ENCODE measurements around the gene PKNOX2. TPM values are rescaled to one million over a fixed set of nuclear protein-coding genes. Genes with fewer than 3 reads are reported as not detected.

The PKNOX2 gene
- total RNA-seq, 1 donor from 2014 or later, result not detected

DNA sequence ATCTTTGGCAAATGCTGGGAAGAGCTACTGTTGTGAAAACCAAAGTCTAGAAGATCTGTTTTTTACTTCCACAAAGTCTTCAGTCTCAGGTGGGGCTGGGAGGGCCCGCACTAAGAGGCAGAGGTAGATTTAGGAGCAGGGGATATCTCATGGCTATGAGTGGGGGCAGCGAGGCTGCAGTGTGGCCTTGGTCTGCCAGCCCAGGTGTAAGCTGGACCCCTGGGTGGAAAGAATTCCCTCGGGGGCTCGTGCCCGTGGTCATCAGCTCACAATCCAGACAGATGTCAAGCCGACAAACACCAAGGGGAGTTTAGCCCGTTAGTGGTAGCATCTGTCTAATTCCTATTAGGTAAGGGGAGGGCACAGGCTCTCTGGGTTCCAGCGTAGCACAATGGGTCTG is 9.0 kb downstream of the PKNOX2 start:
- DNase-seq (ENCODE audit: low read depth), result no peak

DNA sequence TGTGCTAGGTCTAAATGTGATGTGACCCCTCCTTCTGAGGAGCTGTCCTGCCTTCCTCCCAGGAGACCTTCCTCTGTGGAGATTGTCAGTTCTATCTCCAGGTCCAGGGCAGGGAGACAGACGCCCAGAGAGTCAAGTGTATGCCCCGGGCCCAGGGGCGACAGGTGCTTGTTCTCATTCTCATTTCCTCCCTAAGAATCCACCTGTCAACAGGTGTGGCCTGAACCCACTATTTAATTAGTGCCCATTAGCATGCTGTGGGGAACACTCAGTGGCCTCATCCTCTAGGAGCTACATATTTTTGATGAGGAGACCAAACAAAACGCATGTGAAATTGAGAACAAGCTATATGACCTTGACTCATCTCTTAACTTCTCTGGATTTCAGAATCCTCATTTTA is 9.5 kb downstream of the PKNOX2 start:
- no peak for DNase-seq (ENCODE audit: low read depth)

DNA sequence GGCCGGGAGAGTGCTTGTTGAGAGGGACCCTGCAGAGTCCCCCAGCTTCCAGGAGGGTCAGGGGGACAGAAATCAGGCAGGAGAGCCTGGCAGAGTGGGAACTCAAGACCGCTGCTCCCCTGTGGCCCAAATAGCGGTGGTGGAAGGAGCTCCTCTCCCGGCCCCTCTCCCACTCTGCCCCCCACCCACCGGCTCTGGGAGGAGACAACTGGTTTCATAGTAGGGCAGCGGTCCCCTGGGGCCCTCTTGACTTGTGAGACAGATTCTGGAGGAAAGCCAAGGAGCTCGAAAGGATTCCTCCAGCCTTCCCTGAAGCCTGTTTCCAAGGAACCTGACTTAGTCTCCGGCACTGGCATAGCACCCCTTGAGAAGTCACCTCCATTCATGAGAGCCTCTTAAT is 10.1 kb downstream of the PKNOX2 start:
- DNase-seq (ENCODE audit: low read depth), result no peak

DNA sequence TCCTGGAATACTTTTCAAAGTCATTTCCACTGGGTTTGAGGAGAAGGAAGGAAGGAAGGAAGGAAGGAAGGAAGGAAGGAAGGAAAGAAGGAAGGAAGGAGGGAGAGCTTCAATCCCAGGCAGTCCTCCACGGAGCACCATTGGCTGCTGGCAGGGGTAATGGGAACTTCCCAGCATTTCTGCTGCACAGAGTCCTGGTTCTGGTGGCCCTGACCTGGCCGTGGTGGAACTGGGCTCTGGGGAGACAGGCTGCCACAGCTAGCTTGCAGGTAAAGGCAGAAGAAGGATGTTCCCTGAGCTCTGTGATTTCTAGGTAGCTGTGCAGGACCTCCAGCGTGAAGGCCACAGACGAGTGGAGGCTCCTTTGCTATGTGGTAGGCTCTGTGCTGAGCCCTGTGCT is 10.6 kb downstream of the PKNOX2 start:
- no peak for DNase-seq (ENCODE audit: low read depth)

DNA sequence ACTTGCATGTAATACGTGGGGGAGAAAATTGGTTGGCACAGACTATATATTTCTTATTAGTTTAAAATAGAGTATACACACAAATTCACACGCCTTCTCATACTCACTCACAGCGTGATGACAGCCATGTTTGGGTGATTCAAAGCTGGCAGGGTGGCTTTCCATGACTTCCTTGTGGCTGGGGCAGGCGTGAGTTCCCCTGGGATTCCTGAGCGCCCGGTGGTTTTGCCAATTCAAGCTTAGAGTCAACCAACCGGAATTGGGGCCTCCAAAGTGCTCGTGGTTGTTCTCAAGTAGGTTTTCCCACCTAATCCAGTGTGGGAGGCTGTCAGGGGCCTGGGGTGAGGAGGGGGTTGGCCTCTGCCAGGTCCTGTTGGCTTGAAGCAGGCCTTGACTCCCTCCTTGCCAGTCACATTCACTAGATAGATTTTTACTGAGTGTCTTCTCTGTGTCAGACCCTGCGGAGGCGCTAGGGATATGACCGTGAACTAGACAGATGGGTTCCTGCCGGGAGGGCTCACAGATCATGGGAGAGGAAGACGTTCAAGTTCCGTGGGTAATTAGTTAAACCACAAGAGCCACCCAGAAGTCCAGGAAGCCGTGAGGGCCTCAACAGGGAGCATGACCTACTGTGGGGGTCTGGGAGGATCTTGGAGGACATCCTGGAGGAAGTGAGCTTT is 11.5 kb downstream of the PKNOX2 start:
- no peak for DNase-seq (ENCODE audit: low read depth)

DNA sequence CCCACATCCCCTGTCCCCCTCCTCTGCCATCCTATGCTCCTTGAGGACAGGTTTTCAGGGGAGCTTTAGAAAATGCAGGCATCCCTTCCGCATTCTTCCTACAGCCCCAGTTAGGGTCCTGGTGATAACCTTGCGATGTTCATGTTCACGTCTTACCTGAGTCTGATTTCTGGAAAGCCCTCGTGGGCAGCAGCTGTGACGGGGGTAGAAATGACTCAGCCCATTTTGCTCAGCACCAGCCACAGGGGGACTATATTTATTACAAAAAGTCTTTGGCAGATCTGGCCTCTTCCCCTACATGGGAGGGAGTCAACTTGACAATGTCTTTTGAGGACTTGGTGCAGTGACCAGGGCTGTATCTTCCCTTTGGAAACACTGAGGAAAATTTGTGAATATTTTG is 12.3 kb downstream of the PKNOX2 start:
- no peak for DNase-seq (ENCODE audit: low read depth)

DNA sequence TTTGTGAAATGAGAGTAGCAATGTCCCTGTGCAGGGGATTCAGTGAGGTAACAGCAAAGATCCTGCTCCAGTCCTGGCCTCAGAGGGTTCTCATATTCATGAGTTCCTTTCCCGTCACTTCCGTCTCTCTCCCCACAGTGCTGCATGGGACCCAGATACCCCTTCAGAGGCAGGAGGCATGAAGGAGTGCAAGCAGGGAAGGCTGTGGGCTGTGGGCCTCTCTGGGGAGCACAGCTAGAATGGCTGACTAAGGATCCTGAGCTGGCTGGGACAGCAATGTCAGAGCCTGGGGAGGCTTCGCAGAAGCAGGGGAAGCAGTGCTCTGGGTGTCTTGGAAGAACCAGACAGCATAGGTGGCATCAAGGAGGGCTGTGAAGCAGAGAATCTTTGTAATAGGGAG is 13.0 kb downstream of the PKNOX2 start:
- no peak for DNase-seq (ENCODE audit: low read depth)

DNA sequence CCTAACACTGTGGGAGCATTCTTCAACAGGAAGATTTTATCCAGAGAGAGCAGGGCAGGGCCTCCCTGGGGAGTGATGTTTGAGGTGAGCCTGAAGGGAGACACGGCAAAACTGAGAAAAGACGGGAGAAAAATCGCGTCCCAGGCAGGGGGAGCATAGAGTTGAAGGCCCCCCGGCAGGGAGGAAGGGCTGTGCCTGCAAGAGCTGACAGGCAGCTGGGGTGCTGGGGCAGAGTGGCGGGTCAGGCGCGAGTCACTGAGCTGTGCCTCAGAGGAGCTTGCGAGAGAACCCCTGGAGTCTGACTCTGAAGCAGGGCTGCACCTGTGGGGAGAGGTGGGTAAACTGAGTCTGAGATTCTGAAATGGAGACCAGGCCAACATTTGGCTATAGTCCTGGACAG is 14.8 kb downstream of the PKNOX2 start:
- DNase-seq (ENCODE audit: low read depth), result no peak

DNA sequence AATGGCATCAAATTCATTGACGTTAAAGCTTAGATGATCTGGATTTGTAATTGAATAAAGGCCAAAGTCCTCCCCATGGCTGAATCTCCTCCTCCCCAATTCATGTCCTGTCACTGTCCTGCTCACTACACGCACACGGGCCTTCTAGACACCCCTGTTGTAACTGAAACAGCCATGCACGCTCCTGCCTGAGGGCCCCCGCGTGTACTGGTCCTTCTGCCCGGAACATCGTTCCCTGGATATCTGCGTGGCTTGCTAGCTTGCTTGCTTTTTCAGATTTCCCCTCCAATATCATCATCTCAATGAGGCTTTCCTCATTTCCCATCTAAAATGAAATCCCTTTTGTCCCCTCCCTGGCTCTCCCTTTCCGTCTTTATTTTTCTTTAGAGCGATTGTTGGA is 15.3 kb downstream of the PKNOX2 start:
- DNase-seq (ENCODE audit: low read depth), result no peak

DNA sequence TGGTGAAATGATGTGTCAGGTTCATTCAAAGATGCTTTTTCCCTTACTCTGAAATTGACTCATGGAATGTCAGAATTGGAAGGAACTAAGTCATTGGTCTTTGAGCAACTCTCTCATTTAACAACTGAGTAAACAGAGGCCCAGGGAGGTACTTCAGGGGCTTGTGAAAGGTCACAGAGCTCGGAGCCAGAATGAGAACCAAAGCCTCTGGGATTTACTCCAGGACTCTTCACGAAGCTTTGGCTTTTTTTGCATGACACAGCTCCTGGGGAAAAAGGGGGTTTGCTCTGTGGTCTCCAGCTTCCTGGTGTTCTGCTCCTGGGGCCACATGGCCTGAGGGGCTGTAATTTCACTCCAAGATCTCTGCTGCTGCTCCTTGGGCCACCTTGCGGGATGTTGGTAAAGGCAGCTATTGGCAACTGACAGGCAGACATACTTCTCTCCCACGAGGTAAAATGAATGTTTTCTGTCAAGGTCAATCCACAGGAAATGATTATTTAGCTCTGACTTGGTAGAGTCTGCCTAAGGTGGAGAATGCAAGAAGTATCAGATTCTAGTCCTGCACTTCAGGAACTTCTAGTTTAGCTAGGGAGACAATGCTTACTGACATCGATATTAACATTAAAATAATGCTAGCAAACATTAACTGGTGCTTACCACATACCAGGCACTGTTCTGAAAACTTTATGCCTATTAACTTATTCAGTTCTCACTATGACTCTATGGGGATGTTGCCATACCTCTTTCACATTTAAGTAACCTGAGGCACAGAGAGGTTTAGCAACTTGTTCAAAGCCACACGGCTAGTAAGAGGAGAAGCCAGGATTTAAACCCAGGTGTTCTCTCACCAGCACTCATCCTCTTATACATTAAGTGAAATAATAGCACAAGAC is 16.1 kb downstream of the PKNOX2 start:
- peak; percentile 28 for DNase-seq (ENCODE audit: low read depth)

DNA sequence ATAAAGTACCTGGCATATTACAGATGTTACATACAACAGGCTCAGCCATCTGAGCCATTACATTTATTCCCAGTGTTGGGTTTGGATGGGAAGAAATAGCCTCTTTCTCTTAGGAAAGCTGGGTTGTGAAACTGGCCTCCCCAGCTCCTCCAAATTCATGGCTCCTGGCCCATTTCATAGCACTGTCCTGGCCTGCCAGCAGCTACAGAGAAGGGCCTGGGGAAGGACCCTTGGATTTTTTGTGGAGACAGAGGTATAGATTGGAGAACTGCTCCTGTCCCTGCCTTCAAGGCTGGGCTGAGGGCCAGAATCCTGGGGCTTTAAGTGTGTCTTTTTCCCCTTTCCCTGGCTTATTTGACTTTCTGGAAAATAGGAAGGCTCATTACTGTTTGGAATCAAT is 18.0 kb downstream of the PKNOX2 start:
- DNase-seq (ENCODE audit: low read depth), result no peak

DNA sequence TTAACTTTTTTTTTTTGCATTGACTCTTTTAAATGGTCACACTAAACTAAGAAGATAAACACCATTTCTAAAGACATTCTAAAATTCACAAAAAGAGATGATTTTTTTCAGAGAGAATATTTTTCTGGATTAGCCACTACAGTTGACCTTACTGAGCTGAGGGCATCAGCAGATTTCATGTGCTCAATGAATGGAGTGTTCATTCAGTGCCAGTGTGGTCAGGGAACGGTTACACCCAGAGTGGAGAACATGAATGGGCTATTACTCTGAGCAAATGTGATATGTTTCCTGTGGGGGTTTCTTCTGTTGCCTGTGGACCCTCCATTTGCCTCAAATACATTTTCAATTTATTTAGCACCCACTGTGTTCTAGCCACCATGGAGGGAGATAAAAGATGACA is 19.1 kb downstream of the PKNOX2 start:
- DNase-seq (ENCODE audit: low read depth), result no peak

DNA sequence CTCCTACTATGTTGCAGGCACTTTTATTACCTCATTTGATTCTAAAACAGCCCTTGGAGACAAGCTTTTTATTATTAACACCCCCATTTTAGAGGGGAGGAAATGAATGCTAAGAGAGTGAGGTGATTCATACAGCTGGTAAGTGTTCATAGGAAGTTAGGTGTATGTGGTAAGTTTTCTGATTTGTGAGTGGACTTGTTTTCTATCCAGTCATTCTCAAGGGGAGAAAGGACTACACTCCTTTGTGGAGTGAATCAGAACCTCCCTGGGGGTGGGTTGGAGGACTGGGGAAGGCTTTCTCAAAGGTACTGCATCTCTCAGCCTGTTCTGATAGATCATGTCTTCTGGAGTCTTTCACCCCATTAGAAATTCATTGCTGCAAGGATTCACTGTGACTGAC is 23.5 kb downstream of the PKNOX2 start:
- peak; percentile 23 for DNase-seq (ENCODE audit: low read depth)

DNA sequence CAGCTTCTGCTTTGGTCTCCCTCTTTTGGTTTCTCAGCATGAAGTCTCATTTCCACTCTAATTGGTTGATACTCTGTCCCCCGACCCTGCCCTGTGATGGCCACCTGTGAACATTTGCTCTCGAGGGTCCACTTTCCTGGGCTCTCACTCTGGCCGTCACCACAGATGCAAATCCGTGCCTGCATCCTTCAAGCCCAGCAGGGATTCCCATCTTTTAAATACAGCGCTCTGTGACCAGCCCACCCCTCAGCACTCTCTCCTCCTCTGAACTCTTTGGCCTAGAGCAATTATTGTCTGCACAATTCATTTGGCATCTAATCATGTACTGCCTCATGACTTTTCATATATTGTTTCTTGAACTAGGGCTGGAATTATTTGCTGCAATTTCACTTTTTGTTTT is 26.0 kb downstream of the PKNOX2 start:
- no peak for DNase-seq (ENCODE audit: low read depth)

DNA sequence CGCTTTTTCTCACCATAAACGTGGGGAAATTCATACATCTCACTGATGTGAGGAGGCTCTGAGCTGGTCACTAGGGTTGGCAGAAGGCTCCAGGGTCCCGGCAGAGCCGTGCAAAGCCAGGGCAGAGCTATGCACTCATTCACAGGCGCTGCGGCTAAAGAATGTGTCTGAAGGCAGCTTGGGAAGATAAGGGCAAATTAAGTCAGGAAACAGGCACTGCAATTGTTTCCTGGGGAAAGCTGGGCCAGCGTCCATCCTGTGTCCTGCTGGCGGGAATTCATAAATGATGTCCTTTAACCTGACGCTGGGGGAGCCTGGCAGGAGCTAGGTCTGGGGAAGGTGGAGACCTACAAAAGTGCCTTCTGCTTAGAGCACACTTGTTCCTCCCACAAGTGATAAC is 27.6 kb downstream of the PKNOX2 start:
- no peak for DNase-seq (ENCODE audit: low read depth)

DNA sequence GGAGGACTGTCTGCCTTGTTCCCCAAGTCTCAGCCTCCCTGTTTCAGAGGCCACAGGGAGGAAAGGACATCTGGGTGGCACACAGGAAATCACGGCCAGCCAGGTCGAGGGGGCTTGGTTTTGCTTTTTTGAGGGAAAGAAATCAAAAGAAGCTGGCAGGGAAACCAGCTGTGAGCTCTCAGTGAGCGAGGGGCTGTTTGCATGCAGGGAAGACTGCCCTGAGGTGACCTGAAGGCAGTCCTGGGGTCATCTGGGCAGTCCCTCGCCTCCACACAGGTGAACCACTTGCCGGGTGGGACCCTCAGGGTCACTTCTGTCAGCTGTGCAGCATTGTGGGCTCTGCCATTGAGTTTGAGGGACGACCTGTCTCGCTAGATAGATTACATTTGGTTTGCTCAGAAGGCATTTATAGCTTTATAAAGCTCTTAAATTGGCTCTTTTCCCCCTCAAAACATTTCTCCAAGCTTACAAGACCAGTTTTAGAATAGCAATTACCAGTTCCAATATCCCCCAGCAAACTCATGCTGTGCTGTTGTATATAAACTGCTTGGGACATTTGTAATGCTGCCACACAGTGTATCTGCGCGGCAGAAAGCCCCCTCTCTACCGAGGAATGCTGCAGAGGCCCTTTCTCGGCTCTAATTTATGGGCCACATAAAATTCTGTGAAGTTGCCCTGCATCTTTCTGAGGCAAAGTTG is 28.3 kb downstream of the PKNOX2 start:
- no peak for DNase-seq (ENCODE audit: low read depth)

DNA sequence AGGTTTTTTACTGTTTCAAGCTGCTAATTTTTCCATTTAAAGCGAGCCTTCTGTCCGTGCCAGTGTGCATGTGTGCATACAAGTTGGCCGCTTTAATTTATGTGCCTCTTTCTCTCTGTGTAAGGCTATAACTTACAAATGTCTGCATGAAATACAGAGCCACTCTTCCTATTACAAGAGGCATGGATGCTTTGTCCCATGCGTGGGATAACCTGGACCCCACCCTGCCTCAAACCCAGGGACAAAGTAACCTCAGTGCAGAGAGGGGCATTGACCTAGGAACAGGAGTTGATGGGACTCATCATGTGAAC is 28.8 kb downstream of the PKNOX2 start:
- no peak for DNase-seq (ENCODE audit: low read depth)

DNA sequence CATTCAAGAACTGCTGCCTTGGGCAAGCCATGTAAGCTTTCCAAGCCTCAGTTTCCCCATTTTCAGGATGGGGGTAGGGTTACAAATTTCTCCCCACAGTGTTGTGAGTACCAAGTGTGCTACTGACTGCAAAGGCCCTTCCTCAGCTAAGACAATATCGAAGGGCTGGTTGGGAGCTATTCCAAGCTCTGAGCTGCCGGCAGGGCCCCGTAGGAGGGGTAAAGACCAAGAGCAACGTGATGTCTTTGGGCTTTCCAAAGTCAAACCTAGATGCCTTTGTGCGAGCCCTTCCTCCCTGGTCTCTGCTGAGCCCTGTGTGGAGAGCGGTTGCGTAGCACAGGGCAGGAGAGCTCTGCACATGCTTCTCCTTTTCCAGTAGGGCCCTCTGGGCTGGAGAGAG is 29.3 kb downstream of the PKNOX2 start:
- no peak for DNase-seq (ENCODE audit: low read depth)

DNA sequence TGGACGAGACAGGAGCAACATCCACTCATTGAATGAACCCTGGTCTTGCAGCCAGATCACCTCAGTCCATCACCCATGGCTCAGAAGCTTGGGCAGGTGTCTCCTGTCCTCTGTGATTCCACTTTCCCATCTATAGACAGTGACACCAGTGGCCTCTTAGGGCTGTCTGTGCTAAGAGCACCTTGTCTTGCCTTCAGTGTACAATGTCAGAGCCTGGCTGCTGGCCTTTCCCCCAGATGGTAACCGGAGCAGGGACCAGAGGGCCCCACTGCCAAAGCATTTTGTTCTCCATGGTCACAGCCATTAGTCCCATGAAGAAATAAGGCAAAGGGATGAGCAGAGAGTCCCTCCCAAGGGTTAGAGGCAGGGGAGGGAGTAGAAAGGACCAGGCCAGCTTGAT is 35.4 kb downstream of the PKNOX2 start:
- DNase-seq (ENCODE audit: low read depth), result no peak

DNA sequence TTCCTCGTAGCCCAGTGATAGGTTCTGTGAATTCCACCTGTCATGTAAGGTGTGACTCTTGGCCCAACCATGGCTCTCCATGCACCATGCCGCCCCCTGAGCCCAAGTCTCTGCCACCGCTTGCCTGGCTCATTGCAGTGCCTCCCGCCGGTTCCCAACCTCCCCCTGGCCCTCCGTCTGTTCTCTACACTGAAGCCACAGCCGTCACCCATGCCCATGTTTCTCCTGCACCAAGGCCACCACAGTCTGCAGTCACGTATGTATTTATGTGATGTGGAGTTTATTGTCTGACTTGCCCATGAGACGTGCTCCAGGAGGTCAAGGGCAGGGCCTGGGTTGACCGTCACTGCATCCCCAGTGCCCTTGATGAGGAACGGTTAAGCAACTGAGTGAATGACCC is 35.9 kb downstream of the PKNOX2 start:
- no peak for DNase-seq (ENCODE audit: low read depth)

DNA sequence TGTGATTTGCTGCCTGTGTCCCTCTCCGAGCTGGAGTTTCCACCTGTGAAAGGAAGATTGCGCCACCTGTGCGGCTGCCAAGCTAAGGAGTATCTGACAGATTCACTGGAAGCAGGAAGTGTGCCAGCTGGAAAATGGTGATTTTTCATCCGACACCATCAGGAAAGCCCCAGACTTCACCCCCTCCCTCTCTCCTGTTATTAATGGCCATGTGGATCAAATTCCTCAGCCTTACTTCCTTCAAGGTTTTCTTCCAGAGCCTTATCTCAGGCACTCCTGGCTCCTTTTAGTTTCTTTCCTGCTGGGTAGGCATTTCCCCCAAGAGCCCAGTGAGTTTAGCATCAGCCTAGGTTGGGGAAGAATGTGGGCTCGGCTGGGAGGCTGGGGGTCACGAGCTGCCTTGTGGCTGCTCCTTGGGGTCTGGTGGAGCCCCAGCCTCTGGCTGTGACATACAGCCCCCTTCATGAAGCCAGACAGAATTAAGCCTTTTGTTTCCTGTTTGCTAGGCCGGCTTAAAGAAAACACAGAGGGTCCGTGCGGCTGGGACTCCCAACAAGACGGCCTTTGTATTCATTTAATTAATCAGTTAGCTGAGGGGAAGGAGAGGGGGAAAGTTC is 37.1 kb downstream of the PKNOX2 start:
- DNase-seq (ENCODE audit: low read depth), result peak; percentile 18

DNA sequence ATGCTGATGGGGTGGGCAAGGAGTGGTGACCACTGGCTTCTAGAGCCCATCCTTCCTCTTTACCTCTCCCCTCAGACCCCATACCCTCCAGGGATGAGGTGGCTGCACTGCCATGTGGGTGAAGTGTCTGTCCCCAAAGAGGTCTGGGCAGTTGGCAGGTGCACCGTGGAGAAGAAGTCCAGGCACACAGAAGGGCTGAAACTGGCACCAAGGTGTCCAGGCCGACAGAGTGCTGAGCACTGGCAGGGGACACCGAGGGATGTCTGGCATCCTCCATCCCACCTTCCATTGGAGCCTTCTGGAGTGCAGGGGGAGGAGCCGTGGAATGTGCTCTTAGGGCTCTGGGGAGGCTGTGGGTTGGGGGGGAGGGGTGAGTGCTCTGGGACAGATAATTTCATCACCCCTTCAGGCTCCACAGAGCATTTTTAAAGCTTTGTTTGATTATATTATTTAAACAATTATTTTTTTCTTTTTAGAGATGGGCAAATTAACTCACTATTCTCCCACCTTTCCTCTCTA is 37.9 kb downstream of the PKNOX2 start:
- no peak for DNase-seq (ENCODE audit: low read depth)
